Liver (tissue), 9 donors: ENCODE measurements around the gene GAMT. TPM values are rescaled to one million over a fixed set of nuclear protein-coding genes. Genes with fewer than 3 reads are reported as not detected.

ENCODE experiments used
- DNase-seq: peaks from one replicate; pipeline ENCODE4 v3.0.0-alpha.2; 2017; ENCODE audit warnings: low spot score
- H3K27ac ChIP-seq, 2 donors: one replicate each; pipeline ENCODE4 v1.7.0; 2013; ENCODE audit warnings: inconsistent platforms in 2 of 2, low read length in 2 of 2, control low read depth in 1 of 2, low read depth in 1 of 2, mild to moderate bottlenecking in 1 of 2
- H3K27me3 ChIP-seq, 4 donors: one replicate each; pipeline versions ENCODE4 v1.6.1 to v1.7.0; 2013; ENCODE audit warnings: low read length in 3 of 4, inconsistent platforms in 1 of 4, mild to moderate bottlenecking in 1 of 4, moderate library complexity in 1 of 4; ENCODE audit not compliant: control insufficient read depth in 4 of 4, insufficient read depth in 4 of 4
- H3K36me3 ChIP-seq, 4 donors: one replicate each; pipeline versions ENCODE4 v1.6.1 to v1.7.0; 2013; ENCODE audit warnings: low read length in 3 of 4, mild to moderate bottlenecking in 3 of 4, low read depth in 1 of 4, moderate library complexity in 1 of 4; ENCODE audit not compliant: control insufficient read depth in 4 of 4, insufficient read depth in 3 of 4
- H3K4me1 ChIP-seq, 4 donors: one replicate each; pipeline versions ENCODE4 v1.6.1 to v1.7.0; 2013; ENCODE audit warnings: low read length in 3 of 4, mild to moderate bottlenecking in 3 of 4, moderate library complexity in 1 of 4; ENCODE audit not compliant: control insufficient read depth in 4 of 4, insufficient read depth in 4 of 4
- H3K4me3 ChIP-seq, 3 donors: one replicate each; pipeline versions ENCODE4 v1.6.1 to v1.7.0; 2013; ENCODE audit warnings: low read length in 3 of 3, control low read depth in 1 of 3, low read depth in 1 of 3, mild to moderate bottlenecking in 1 of 3
- H3K9ac ChIP-seq, 2 donors: one replicate each; pipeline ENCODE4 v1.7.0; 2013; ENCODE audit warnings: low read length in 2 of 2, mild to moderate bottlenecking in 2 of 2, moderate library complexity in 2 of 2, control low read depth in 1 of 2, low read depth in 1 of 2
- H3K9me3 ChIP-seq, 4 donors: one replicate each; pipeline versions ENCODE4 v1.6.1 to v1.7.0; 2013; ENCODE audit warnings: low read length in 3 of 4; ENCODE audit not compliant: control insufficient read depth in 4 of 4
- ATF3 ChIP-seq: IDR thresholded peaks from 2 replicates; pipeline ENCODE4 v1.6.1; 2016; ENCODE audit warnings: antibody characterized with exemption
- CTCF ChIP-seq: fragments of 150-350 bp; IDR thresholded peaks from 2 replicates; pipeline ENCODE4 v1.5.1; 2017; ENCODE audit warnings: improper control_type of control experiment, low read depth, low read length; ENCODE audit not compliant: missing input control
- EGR1 ChIP-seq, 2 donors: IDR thresholded peaks; 2 replicates each; pipeline ENCODE4 v1.6.1; 2016 to 2018; ENCODE audit warnings: antibody characterized with exemption in 2 of 2, low read depth in 2 of 2
- FOXA1 ChIP-seq: IDR thresholded peaks from 2 replicates; pipeline ENCODE4 v1.6.1; 2016; ENCODE audit warnings: antibody characterized with exemption
- FOXA2 ChIP-seq: IDR thresholded peaks from 2 replicates; pipeline ENCODE4 v1.6.1; 2016; ENCODE audit warnings: antibody characterized with exemption
- HNF4A ChIP-seq, 2 donors: conservative IDR thresholded peaks; 2 replicates each; pipeline ENCODE4 v1.6.1; 2016; ENCODE audit warnings: antibody characterized with exemption in 2 of 2, mild to moderate bottlenecking in 2 of 2
- JUND ChIP-seq, 2 donors: IDR thresholded peaks; 2 replicates each; pipeline ENCODE4 v1.6.1; 2016; ENCODE audit warnings: antibody characterized with exemption in 2 of 2
- NR2F2 ChIP-seq: IDR thresholded peaks from 2 replicates; pipeline ENCODE4 v1.6.1; 2016; ENCODE audit warnings: antibody characterized with exemption
- REST ChIP-seq: IDR thresholded peaks from 2 replicates; pipeline ENCODE4 v1.6.1; 2016; ENCODE audit warnings: antibody characterized with exemption, mild to moderate bottlenecking
- RXRA ChIP-seq, 2 donors: IDR thresholded peaks; 2 replicates each; pipeline ENCODE4 v1.6.1; 2017 to 2018; ENCODE audit warnings: antibody characterized with exemption in 2 of 2, mild to moderate bottlenecking in 1 of 2
- SP1 ChIP-seq: IDR thresholded peaks from 2 replicates; pipeline ENCODE4 v1.6.1; 2018; ENCODE audit warnings: antibody characterized with exemption, mild to moderate bottlenecking
- TAF1 ChIP-seq: conservative IDR thresholded peaks from 2 replicates; pipeline ENCODE4 v1.6.1; 2016; ENCODE audit warnings: antibody characterized with exemption, mild to moderate bottlenecking
- YY1 ChIP-seq: IDR thresholded peaks from 2 replicates; pipeline ENCODE4 v1.6.1; 2016; ENCODE audit warnings: antibody characterized with exemption, mild to moderate bottlenecking
- ZBTB33 ChIP-seq: IDR thresholded peaks from 2 replicates; pipeline ENCODE4 v1.6.1; 2016; ENCODE audit warnings: antibody characterized with exemption
- WGBS: extraction: QIAGEN DNeasy Blood & Tissue Kit; methylation state at CpG from one replicate; pipeline ENCODE4 v1.1.7; 2013; 5-methylcytosine and 5-hydroxymethylcytosine counted together
- polyA plus RNA-seq, 2 donors: library from polyadenylated mRNA; stranded (reverse) in 1 of 2; unstranded in 1 of 2; fragments of 200-250 nt in 1 of 2; fragments of >200 nt in 1 of 2; fragmentation: Nextera tagmentation in 1 of 2; extraction: Ambion mirVana in 1 of 2; gene quantifications; one replicate each; pipeline versions ENCODE4 v1.2.1 to v1.2.3, GENCODE V29; 2013 to 2015
- total RNA-seq, 2 donors: library from RNA; depleted of rRNA; stranded (reverse); fragments of >200 nt; gene quantifications; one replicate each; pipeline ENCODE4 v1.2.3, GENCODE V29; 2014
- TF ChIP-seq, protein P1 (sequence below): IDR thresholded peaks from 2 replicates; pipeline ENCODE4 v1.6.1; 2016; ENCODE audit warnings: antibody characterized with exemption
- donor health status: healthy.
- donor health status: healthy.
- donor health status: healthy.
- donor health status: healthy.
- donor health status: healthy.

GAMT gene
- total and polyA plus RNA-seq, 4 donors, result 76.2 to 394 (median 274) TPM

- H3K4me3 ChIP-seq, result no peak overlapping the region
- WGBS, result 84% methylated on average over 27 of the region's 27 CpGs
- H3K9me3 ChIP-seq, result no peaks in the 10 kb centered on the region
- H3K9ac ChIP-seq, result no peak overlapping the region
- H3K36me3 ChIP-seq, result peaks cover 0 to 12% (median 5%) of the 10 kb centered on the region in 4 donors
- H3K27ac ChIP-seq, result no peak overlapping the region
- TF ChIP-seq HNF4A (conservative IDR thresholded peaks at IDR 0.05) (no peak), NR2F2 (no peak), JUND (IDR thresholded peaks at IDR 0.05) (no peak), FOXA2 (no peak), TAF1 (no peak), YY1 (no peak), CTCF (no peak), RXRA (IDR thresholded peaks at IDR 0.05) (no peak), ATF3 (no peak), ZBTB33 (no peak), FOXA1 (no peak)
- TF ChIP-seq, protein P1, sequence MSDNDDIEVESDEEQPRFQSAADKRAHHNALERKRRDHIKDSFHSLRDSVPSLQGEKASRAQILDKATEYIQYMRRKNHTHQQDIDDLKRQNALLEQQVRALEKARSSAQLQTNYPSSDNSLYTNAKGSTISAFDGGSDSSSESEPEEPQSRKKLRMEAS, result no peak
- no peaks in the 10 kb centered on the region for H3K27me3 ChIP-seq
- H3K4me1 ChIP-seq, result peaks cover 0 to 16% (median 7%) of the 10 kb centered on the region in 4 donors
- DNase-seq, result no peak
These were observed 22.0 kb downstream of the GAMT start for GRCh38 chr19:1379126-1379905.

DNA sequence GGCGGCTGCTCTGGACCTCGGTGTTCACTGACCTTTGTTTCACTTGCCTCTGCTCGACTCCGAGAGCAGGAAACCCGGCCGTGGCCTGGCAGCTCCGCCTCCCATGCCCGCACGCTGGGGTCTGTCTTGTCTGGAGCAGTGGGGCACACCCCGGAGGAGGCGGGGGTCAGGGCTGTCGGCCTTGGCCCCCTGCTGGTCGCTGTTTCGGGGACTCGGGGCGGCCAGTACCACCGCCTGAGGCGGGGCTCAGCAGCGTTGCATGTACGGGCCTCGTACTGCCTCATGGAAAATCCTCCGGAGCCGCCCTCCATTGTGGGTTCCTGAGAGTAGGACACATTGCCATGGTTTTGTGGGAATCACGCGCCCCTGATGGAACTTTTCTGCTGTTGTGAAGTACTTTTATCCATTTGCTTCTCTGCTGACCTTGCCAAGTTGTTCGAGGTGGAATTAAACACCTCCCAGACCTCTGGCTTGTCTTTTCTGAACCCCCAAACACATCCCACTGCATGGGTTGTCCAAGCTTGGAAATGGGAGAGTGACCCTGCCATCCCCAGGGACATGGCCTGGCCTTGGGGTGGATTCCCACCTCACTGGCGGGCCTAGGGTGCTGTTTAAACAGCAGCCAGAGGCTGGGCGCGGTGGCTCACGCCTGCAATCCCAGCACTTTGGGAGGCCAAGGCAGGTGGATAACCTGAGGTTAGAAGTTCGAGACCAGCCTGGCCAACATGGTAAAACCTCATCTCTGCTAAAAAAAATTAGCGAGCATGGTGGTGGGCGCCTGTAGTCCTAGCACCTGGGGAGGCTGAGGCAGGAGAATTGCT lies 23.2 kb downstream of the GAMT start:
- DNase-seq, result no peak
- Histone ChIP-seq H3K27ac (no peak overlapping the region), H3K9me3 (no peaks in the 10 kb centered on the region), H3K27me3 (no peaks in the 10 kb centered on the region), H3K4me1 (peaks cover 4 to 24% (median 15%) of the 10 kb centered on the region in 4 donors), H3K9ac (no peak overlapping the region), H3K36me3 (peaks cover 1 to 12% (median 5%) of the 10 kb centered on the region in 4 donors), H3K4me3 (no peak overlapping the region)
- WGBS, result 91% methylated on average over 33 of the region's 33 CpGs
- TF ChIP-seq JUND (IDR thresholded peaks at IDR 0.05) (no peak), SP1 (no peak), ZBTB33 (no peak), FOXA1 (no peak), TAF1 (no peak), FOXA2 (no peak), EGR1 (IDR thresholded peaks at IDR 0.05; ENCODE audit: low read depth in 2 of 2) (no peak), CTCF (no peak), HNF4A (conservative IDR thresholded peaks at IDR 0.05) (no peak), NR2F2 (no peak), ATF3 (no peak), REST (no peak)
